ENCODE results near the gene UFD1.

The UFD1 gene

GRCh38 chr22:19463008-19463407 is 16.0 kb downstream of the UFD1 start:
- Mint-ChIP-seq H3K4me3 (no peak overlapping the region), H3K4me1 (no peaks in the 10 kb centered on the region), H3K36me3 (ENCODE audit: low read depth) (peaks cover 38% of the 10 kb centered on the region), H3K9me3 (no peaks in the 10 kb centered on the region), H3K27me3 (ENCODE audit: low read depth, poor library complexity) (no peaks in the 10 kb centered on the region), H3K27ac (no peak overlapping the region)
- no peak for TF ChIP-seq CTCF (IDR thresholded peaks at IDR 0.05)
- DNase-seq = no peak

GRCh38 chr22:19461506-19461905 is 17.5 kb downstream of the UFD1 start:
- peaks cover 38% of the 10 kb centered on the region for H3K36me3 Mint-ChIP-seq (ENCODE audit: low read depth)
- H3K27ac Mint-ChIP-seq = no peak overlapping the region
- no peaks in the 10 kb centered on the region for H3K27me3 Mint-ChIP-seq (ENCODE audit: low read depth, poor library complexity)
- no peak for TF ChIP-seq CTCF (IDR thresholded peaks at IDR 0.05)
- no peaks in the 10 kb centered on the region for H3K9me3 Mint-ChIP-seq
- no peak overlapping the region for H3K4me3 Mint-ChIP-seq
- no peaks in the 10 kb centered on the region for H3K4me1 Mint-ChIP-seq
- no peak for DNase-seq

GRCh38 chr22:19460036-19460435 is 19.0 kb downstream of the UFD1 start:
- Mint-ChIP-seq H3K36me3 (ENCODE audit: low read depth) (peaks cover 43% of the 10 kb centered on the region), H3K27ac (no peak overlapping the region), H3K4me3 (no peak overlapping the region), H3K9me3 (no peaks in the 10 kb centered on the region), H3K27me3 (ENCODE audit: low read depth, poor library complexity) (no peaks in the 10 kb centered on the region), H3K4me1 (no peaks in the 10 kb centered on the region)
- no peak for DNase-seq
- no peak for TF ChIP-seq CTCF (IDR thresholded peaks at IDR 0.05)

- no peak for DNase-seq
- H3K4me1 Mint-ChIP-seq = no peaks in the 10 kb centered on the region
- H3K27ac Mint-ChIP-seq = no peak overlapping the region
- no peak overlapping the region for H3K4me3 Mint-ChIP-seq
- H3K9me3 Mint-ChIP-seq = no peaks in the 10 kb centered on the region
- H3K36me3 Mint-ChIP-seq (ENCODE audit: low read depth) = peaks cover 48% of the 10 kb centered on the region
- H3K27me3 Mint-ChIP-seq (ENCODE audit: low read depth, poor library complexity) = no peaks in the 10 kb centered on the region
- TF ChIP-seq CTCF (IDR thresholded peaks at IDR 0.05) = no peak
Observed at GRCh38 chr22:19457828-19458428, 21.1 kb downstream of the UFD1 start.

GRCh38 chr22:19456541-19456940 is 22.5 kb downstream of the UFD1 start:
- H3K4me1 Mint-ChIP-seq = no peaks in the 10 kb centered on the region
- no peak overlapping the region for H3K27ac Mint-ChIP-seq
- H3K9me3 Mint-ChIP-seq = no peaks in the 10 kb centered on the region
- no peak overlapping the region for H3K4me3 Mint-ChIP-seq
- no peak for TF ChIP-seq CTCF (IDR thresholded peaks at IDR 0.05)
- H3K36me3 Mint-ChIP-seq (ENCODE audit: low read depth) = peaks cover 56% of the 10 kb centered on the region
- H3K27me3 Mint-ChIP-seq (ENCODE audit: low read depth, poor library complexity) = no peaks in the 10 kb centered on the region
- no peak for DNase-seq

- TF ChIP-seq CTCF (IDR thresholded peaks at IDR 0.05) = no peak
- Mint-ChIP-seq H3K27me3 (ENCODE audit: low read depth, poor library complexity) (no peaks in the 10 kb centered on the region), H3K4me1 (no peaks in the 10 kb centered on the region), H3K4me3 (no peak overlapping the region), H3K36me3 (ENCODE audit: low read depth) (peaks cover 56% of the 10 kb centered on the region), H3K9me3 (no peaks in the 10 kb centered on the region), H3K27ac (no peak overlapping the region)
- DNase-seq = no peak
Observed at GRCh38 chr22:19455585-19456370, 23.2 kb downstream of the UFD1 start.

All from nephron progenitor cell (in vitro differentiated cells).